Astrocyte of the spinal cord (primary cell): Measurements from ENCODE around the gene POGK.
"Not testable (repeated sequence)": the region's sequence is repeated elsewhere in the genome, so short reads cannot be mapped to it uniquely, and the experiment has no call there.

ENCODE experiments used
- DNase-seq: peaks from one replicate; pipeline ENCODE4 v3.0.0; 2011; ENCODE audit warnings: low read depth, low spot score
- H3K4me3 ChIP-seq: 2 replicates; pipeline ENCODE4 v1.5.1; 2011; ENCODE audit warnings: low read depth, mild to moderate bottlenecking, low read length, moderate library complexity
- CTCF ChIP-seq: IDR thresholded peaks from 2 replicates; pipeline ENCODE4 v1.5.1; 2012; ENCODE audit warnings: low read depth, mild to moderate bottlenecking, low read length, inconsistent platforms
- in situ Hi-C: cut with HindIII; loops from 2 replicates; pipeline ENCODE4 v1.10.0; 2017; ENCODE audit warnings: low sequenced_read_pairs

POGK gene

GRCh38 chr1:166819974-166820373 lies 19.3 kb upstream of the POGK start:
- in situ Hi-C loops: no loop called here
- H3K4me3 ChIP-seq: no peak overlapping the region
- DNase-seq: no peak
- no peak for TF ChIP-seq CTCF

GRCh38 chr1:166822385-166822784 lies 16.9 kb upstream of the POGK start:
- in situ Hi-C loops: no loop called here
- DNase-seq: no peak
- no peak overlapping the region for H3K4me3 ChIP-seq
- TF ChIP-seq CTCF: peak; percentile 44

- no peak for TF ChIP-seq CTCF
- no peak for DNase-seq
- H3K4me3 ChIP-seq: no peak overlapping the region
- in situ Hi-C loops: no loop called here
Observed at GRCh38 chr1:166827426-166827825, 11.8 kb upstream of the POGK start.

- DNase-seq, H3K4me3 ChIP-seq, in situ Hi-C loops: not testable (repeated sequence)
Observed at GRCh38 chr1:166829762-166830161, 9.5 kb upstream of the POGK start.

GRCh38 chr1:166836733-166837132 lies 2.5 kb upstream of the POGK start:
- no peak overlapping the region for H3K4me3 ChIP-seq
- no peak for DNase-seq
- in situ Hi-C loops: no loop called here
- no peak for TF ChIP-seq CTCF

- TF ChIP-seq CTCF: peak; percentile 41
- DNase-seq: peak; percentile 20
- peak overlapping the region; percentile 68 for H3K4me3 ChIP-seq
- in situ Hi-C loops: no loop called here
Observed at GRCh38 chr1:166839600-166840308, 479 bp downstream of the POGK start.

GRCh38 chr1:166840309-166841274 lies 1.3 kb downstream of the POGK start:
- no peak for TF ChIP-seq CTCF
- DNase-seq: peak; percentile 10
- peak overlapping the region; percentile 68 for H3K4me3 ChIP-seq
- in situ Hi-C loops: no loop called here
